Activated CD4-positive, alpha-beta memory T cell treated with anti-CD3 and anti-CD28 coated beads for 36 hours (primary cell): ENCODE data around the gene ATP2C2. TPM values are rescaled to one million over a fixed set of nuclear protein-coding genes. Genes with fewer than 3 reads are reported as not detected.
A peak's percentile ranks its signal among the peaks of the same experiment; 100 is the strongest.

Experiments used
- CTCF ChIA-PET: fragments of 350-600 bp; sonication (Branson Sonifier 250); formaldehyde crosslinking; loops from one replicate; lab custom pipeline; 2021; ENCODE audit warnings: antibody characterized with exemption, inconsistent platforms; lab: Charles Lee
- POLR2A ChIA-PET: fragments of 350-600 bp; sonication (Branson Sonifier 250); formaldehyde crosslinking; loops from one replicate; lab custom pipeline; 2021; ENCODE audit warnings: antibody characterized with exemption; lab: Charles Lee
- DNase-seq: peaks from one replicate; pipeline ENCODE4 v3.0.0-alpha.2; 2020
- H3K27ac Mint-ChIP-seq: one replicate; pipeline ENCODE4 v1.8.0; 2021; ENCODE audit warnings: mixed read lengths
- H3K27me3 Mint-ChIP-seq: one replicate; pipeline ENCODE4 v1.8.0; 2021; ENCODE audit warnings: mixed read lengths
- H3K36me3 Mint-ChIP-seq: one replicate; pipeline ENCODE4 v1.8.0; 2021; ENCODE audit warnings: mixed read lengths
- H3K4me1 Mint-ChIP-seq: one replicate; pipeline ENCODE4 v1.8.0; 2021; ENCODE audit warnings: low read depth, mixed read lengths
- H3K4me3 Mint-ChIP-seq: one replicate; pipeline ENCODE4 v1.8.0; 2021; ENCODE audit warnings: mild to moderate bottlenecking, mixed read lengths
- H3K9me3 Mint-ChIP-seq: one replicate; pipeline ENCODE4 v1.8.0; 2021; ENCODE audit warnings: mixed read lengths
- intact Hi-C: fragments of 100-400 bp; cut with micrococcal nuclease; formaldehyde crosslinking; loops from one replicate; pipeline ENCODE4 v1.15.1; 2023
- total RNA-seq, 2 experiments: library from RNA; stranded (reverse); gene quantifications; one replicate each; pipeline ENCODE4 v1.2.3, GENCODE V29; 2021

The ATP2C2 gene
- total RNA-seq, 2 experiments from 2014 or later, result not detected

- peak overlapping the region; percentile 78 for H3K4me3 Mint-ChIP-seq
- ChIA-PET POLR2A (interaction anchor here (1.2 to 3.5 kb wide), 4 partner anchors 12 to 110 kb away, joined by 3 to 15 read pairs (median 6); partner anchors contain the start of gene COTL1), CTCF (interaction anchor here (0.6 to 13.0 kb wide), 27 partner anchors 7 to 550 kb away, joined by 3 to 247 read pairs (median 5); partner anchors contain the start of genes COTL1 and TAF1C)
- H3K27me3 Mint-ChIP-seq, result no peaks in the 10 kb centered on the region
- no peaks in the 10 kb centered on the region for H3K9me3 Mint-ChIP-seq
- H3K27ac Mint-ChIP-seq, result peak overlapping the region; percentile 93
- intact Hi-C loops, result loop anchor here (1.0 to 10.0 kb wide), 4 partner anchors 8 to 390 kb away; partner anchors contain the start of genes MBTPS1 and TAF1C
- peaks cover 61% of the 10 kb centered on the region for H3K4me1 Mint-ChIP-seq
- no peaks in the 10 kb centered on the region for H3K36me3 Mint-ChIP-seq
- peak; percentile 81 for DNase-seq
Measured at GRCh38 chr16:84507011-84507982, 139.0 kb downstream of the ATP2C2 start.

- intact Hi-C loops, result loop anchor here (10.0 kb wide), 1 partner anchor 324 kb away; the partner anchor contains the start of gene TAF1C
Measured at GRCh38 chr16:84508502-84508901, 140.2 kb downstream of the ATP2C2 start.

DNA sequence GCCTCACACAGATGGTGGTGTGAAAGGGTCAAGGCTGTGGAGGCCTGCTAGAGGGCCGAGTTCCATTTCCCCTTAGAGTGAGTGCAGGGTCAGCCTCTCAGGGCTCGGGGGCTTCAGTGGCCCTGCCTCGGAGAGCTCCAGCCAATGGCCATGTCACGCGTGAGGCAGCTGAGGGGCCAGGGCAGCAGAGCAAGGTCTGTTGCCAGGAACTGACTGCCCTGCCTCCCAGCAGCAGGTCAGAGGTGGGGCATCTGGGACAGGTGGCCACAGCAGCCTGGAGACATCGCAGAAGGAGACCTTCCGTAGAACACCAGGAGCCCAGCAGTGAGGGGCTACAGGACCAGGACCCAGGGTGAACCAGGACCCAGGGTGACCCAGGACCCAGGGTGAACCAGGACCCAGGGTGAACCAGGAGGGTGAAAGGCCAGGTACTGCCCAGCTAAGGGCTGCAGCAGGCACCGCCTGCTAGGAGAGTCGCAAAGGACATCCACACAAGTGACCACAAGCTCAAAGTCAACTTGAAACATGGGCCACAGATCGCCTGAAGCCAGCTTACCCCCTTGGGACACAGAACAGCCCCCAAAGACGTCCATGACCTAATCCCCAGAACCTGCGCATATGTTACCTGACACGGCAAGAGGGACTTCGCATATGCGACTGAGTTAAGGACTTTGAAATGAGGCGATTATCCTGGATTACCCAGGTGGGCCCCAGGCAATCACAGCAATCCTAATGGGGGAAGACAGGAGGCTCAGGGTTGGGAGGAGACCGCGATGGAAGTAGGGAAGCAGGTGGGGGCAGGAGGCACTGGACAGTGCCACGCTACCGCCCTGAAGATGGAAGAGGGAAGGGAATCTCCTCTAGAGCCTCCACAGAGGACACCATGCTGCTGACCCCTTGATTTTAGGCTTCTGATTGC is 141.0 kb downstream of the ATP2C2 start:
- CTCF ChIA-PET, result interaction anchor here (0.6 to 13.0 kb wide), 5 partner anchors 88 to 139 kb away, joined by 3 to 247 read pairs (median 3); partner anchors contain the start of genes COTL1 and KLHL36
- POLR2A ChIA-PET, result no interaction called here

More at GRCh38 chr16:84508502-84508901, 140.2 kb downstream of the ATP2C2 start:
- peak; percentile 44 for DNase-seq
- CTCF ChIA-PET, result interaction anchor here (0.7 to 13.0 kb wide), 9 partner anchors 11 to 244 kb away, joined by 3 to 247 read pairs (median 5); partner anchors contain the start of gene COTL1
- H3K27ac Mint-ChIP-seq, result peak overlapping the region; percentile 55
- H3K36me3 Mint-ChIP-seq, result no peaks in the 10 kb centered on the region
- no peaks in the 10 kb centered on the region for H3K27me3 Mint-ChIP-seq
- no peaks in the 10 kb centered on the region for H3K9me3 Mint-ChIP-seq
- POLR2A ChIA-PET, result interaction anchor here (1.2 to 3.5 kb wide), 2 partner anchors 41 to 109 kb away, joined by 4 to 15 read pairs; partner anchors contain the start of gene COTL1
- H3K4me3 Mint-ChIP-seq, result peak overlapping the region; percentile 24
- peaks cover 63% of the 10 kb centered on the region for H3K4me1 Mint-ChIP-seq

DNA sequence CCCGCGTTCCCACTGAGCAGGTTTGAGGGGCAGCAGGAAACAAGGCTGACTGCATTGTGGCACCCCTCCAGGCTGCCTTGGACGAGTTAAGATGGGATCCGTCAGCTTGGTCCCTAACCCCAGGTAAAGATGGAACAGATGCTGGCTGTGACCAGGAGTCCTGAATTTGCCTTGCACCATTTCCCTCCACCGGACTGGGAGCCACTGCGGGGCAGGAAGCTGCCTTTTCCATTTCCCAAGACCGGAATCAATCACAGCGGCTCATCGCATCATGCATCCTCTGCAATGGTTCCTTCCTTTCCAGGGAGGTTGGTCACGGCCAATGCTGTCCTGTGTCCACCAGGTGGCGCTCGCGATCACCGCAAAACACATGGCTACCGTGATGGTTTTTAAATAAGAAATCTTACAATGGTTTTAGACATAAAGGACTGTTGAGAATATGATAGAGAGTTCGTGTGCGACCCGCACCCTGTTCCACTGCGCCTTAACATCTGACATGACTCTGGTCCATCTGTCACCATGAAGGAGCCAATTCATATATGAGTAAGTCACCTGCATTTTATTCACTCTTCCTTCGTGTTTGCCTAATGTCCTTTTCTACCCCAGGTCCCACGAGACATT is 143.0 kb downstream of the ATP2C2 start:
- intact Hi-C loops, result loop anchor here (1.0 to 10.0 kb wide), 3 partner anchors 111 to 514 kb away; partner anchors contain the start of gene KIAA0513
- H3K4me3 Mint-ChIP-seq, result no peak overlapping the region
- no peaks in the 10 kb centered on the region for H3K9me3 Mint-ChIP-seq
- peak overlapping the region; percentile 44 for H3K27ac Mint-ChIP-seq
- H3K4me1 Mint-ChIP-seq, result peaks cover 67% of the 10 kb centered on the region
- CTCF ChIA-PET, result interaction anchor here (0.7 to 13.0 kb wide), 32 partner anchors 8 to 235 kb away, joined by 3 to 247 read pairs (median 4); partner anchors contain the start of genes COTL1 and KLHL36
- POLR2A ChIA-PET, result interaction anchor here (0.7 to 1.2 kb wide), 3 partner anchors 21 to 105 kb away, joined by 3 to 4 read pairs (median 3); no protein-coding TSS in a partner anchor
- peak; percentile 82 for DNase-seq
- no peaks in the 10 kb centered on the region for H3K27me3 Mint-ChIP-seq
- no peaks in the 10 kb centered on the region for H3K36me3 Mint-ChIP-seq

More for the DNA sequence above, 141.0 kb downstream of the ATP2C2 start:
- Mint-ChIP-seq H3K36me3 (no peaks in the 10 kb centered on the region), H3K27ac (no peak overlapping the region), H3K9me3 (no peaks in the 10 kb centered on the region), H3K4me1 (peaks cover 65% of the 10 kb centered on the region), H3K27me3 (no peaks in the 10 kb centered on the region), H3K4me3 (no peak overlapping the region)
- intact Hi-C loops, result loop anchor here (10.0 kb wide), 1 partner anchor 324 kb away; the partner anchor contains the start of gene TAF1C
- no peak for DNase-seq

GRCh38 chr16:84511831-84512230 is 143.5 kb downstream of the ATP2C2 start:
- intact Hi-C loops, result loop anchor here (1.0 to 10.0 kb wide), 3 partner anchors 110 to 513 kb away; partner anchors contain the start of gene KIAA0513
- POLR2A ChIA-PET, result interaction anchor here (1.2 kb wide), 1 partner anchor 105 kb away, joined by 4 read pairs; no protein-coding TSS in a partner anchor
- Mint-ChIP-seq H3K27ac (peak overlapping the region; percentile 44), H3K4me3 (no peak overlapping the region), H3K9me3 (no peaks in the 10 kb centered on the region), H3K4me1 (peaks cover 69% of the 10 kb centered on the region), H3K36me3 (no peaks in the 10 kb centered on the region), H3K27me3 (no peaks in the 10 kb centered on the region)
- no peak for DNase-seq
- CTCF ChIA-PET, result interaction anchor here (1.4 to 13.0 kb wide), 6 partner anchors 89 to 227 kb away, joined by 3 to 247 read pairs (median 15); partner anchors contain the start of gene COTL1

DNA sequence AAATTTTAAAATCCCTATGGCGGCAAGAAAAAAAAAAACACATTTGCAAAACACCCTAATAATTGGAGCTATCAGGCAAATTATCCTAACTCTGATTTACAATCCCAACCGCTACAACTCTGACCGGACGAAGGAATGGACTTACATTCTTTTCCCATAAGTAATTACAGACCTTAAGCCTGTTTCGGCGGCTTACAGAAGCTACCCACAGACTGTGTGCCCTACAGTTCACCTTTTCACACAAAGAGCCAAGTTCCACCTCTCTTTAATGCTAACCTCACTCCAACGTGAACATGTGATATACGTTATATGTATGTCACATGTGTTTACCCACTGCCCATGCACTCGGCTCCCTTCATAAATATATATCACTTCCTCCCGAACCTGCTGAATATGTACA is 144.8 kb downstream of the ATP2C2 start:
- no peaks in the 10 kb centered on the region for H3K36me3 Mint-ChIP-seq
- intact Hi-C loops, result loop anchor here (5.0 to 10.0 kb wide), 2 partner anchors 214 to 512 kb away; partner anchors contain the start of gene KIAA0513
- ChIA-PET CTCF (interaction anchor here (0.8 to 13.0 kb wide), 9 partner anchors 7 to 225 kb away, joined by 3 to 247 read pairs (median 5); partner anchors contain the start of genes COTL1 and MEAK7), POLR2A (interaction anchor here (1.6 to 3.1 kb wide), 2 partner anchors 36 to 87 kb away, joined by 4 to 15 read pairs; no protein-coding TSS in a partner anchor)
- no peaks in the 10 kb centered on the region for H3K9me3 Mint-ChIP-seq
- peaks cover 64% of the 10 kb centered on the region for H3K4me1 Mint-ChIP-seq
- DNase-seq, result no peak
- H3K27me3 Mint-ChIP-seq, result no peaks in the 10 kb centered on the region
- no peak overlapping the region for H3K4me3 Mint-ChIP-seq
- peak overlapping the region; percentile 94 for H3K27ac Mint-ChIP-seq

DNA sequence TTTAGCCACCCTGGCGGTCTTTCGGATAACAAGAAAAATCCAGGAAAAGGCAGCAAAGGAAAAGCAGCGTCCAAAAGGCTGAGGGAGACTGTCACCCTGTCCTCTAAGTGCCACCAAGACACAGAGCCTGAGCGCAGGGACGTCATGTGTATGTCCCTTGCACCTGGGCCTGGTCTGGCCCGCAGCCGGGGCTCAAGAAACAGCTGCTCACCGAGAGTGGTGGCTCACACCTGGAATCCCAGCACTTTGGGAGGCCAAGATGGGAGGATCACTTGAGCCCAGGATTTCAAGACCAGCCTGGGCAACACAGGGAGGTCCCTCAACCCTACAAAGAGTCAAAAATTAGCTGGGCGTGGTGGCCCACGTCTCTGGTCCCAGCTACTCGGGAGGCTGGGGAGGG is 145.3 kb downstream of the ATP2C2 start:
- H3K27me3 Mint-ChIP-seq, result no peaks in the 10 kb centered on the region
- H3K27ac Mint-ChIP-seq, result peak overlapping the region; percentile 94
- POLR2A ChIA-PET, result interaction anchor here (0.7 to 3.1 kb wide), 4 partner anchors 36 to 101 kb away, joined by 4 to 15 read pairs (median 4); no protein-coding TSS in a partner anchor
- H3K4me3 Mint-ChIP-seq, result peak overlapping the region; percentile 40
- no peaks in the 10 kb centered on the region for H3K36me3 Mint-ChIP-seq
- H3K9me3 Mint-ChIP-seq, result no peaks in the 10 kb centered on the region
- CTCF ChIA-PET, result interaction anchor here (0.8 to 13.0 kb wide), 12 partner anchors 8 to 212 kb away, joined by 3 to 247 read pairs (median 4); partner anchors contain the start of genes COTL1 and MEAK7
- intact Hi-C loops, result loop anchor here (2.0 to 10.0 kb wide), 3 partner anchors 103 to 511 kb away; partner anchors contain the start of gene KIAA0513
- H3K4me1 Mint-ChIP-seq, result peaks cover 63% of the 10 kb centered on the region
- DNase-seq, result no peak

Other genes starting within 250 kb of the ATP2C2 start
- gene HSDL1, start 223.4 kb upstream of the ATP2C2 start, total RNA-seq, result 10 to 100 TPM; 13.1 to 13.8 TPM
- not detected for gene DNAAF1, start 223.2 kb upstream of the ATP2C2 start, total RNA-seq
- 10 to 100 TPM; 44.7 to 48.1 TPM for gene TAF1C, start 181.5 kb upstream of the ATP2C2 start, total RNA-seq
- under 1 TPM in 1 of 2 experiments, not detected in 1; 0.19 TPM for gene ADAD2, start 177.4 kb upstream of the ATP2C2 start, total RNA-seq
- gene KCNG4, start 128.5 kb upstream of the ATP2C2 start, total RNA-seq, result not detected
- not detected for gene WFDC1, start 73.7 kb upstream of the ATP2C2 start, total RNA-seq
- gene MEAK7, start 136.1 kb downstream of the ATP2C2 start, total RNA-seq, result 10 to 100 TPM; 12.9 to 13.6 TPM
- gene COTL1, start 249.5 kb downstream of the ATP2C2 start, total RNA-seq, result 100 to 1,000 TPM; 358 to 364 TPM